Fibroblast of peridontal ligament (primary cell): ENCODE measurements around the gene PDSS1.
A peak's percentile ranks its signal among the peaks of the same experiment; 100 is the strongest.

Source experiments
- DNase-seq: peaks from one replicate; pipeline ENCODE4 v3.0.0-alpha.2; 2010; ENCODE audit errors: extremely low read depth

The PDSS1 gene

DNA sequence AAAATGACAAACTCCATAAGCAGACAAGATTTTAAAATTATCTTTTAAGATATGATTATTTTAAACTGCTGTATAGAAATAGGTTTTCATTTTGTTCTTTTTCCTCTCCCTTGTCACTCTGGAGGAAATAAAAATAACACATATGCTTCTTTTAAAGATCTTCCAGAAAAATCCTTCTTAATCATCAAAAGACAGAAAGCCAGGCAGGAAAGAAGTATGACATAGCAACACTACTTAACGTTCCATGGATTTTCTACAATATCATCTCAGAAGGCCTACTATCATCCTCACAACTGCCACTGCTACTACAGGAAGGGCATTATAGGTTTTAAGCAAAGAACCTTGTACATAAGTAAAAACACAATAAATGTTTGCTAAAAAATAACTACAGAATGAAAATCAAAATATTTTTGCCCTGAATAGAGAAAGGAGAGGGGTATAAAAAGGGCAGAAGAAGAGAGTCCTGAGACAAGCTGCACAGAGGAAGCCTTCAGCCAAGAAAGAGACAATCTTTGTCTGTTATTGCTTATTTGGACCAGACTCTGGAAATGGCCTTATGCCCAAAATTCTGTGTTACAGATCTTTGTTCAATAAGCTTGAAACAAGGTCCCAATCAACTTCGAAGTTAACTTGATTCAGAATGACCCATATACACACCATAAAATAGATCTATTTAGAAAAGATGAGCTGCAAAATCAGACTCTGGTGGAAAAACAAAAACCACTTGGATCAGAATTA, 95.4 kb downstream of the PDSS1 start:
- peak; percentile 30 for DNase-seq
